Activated CD4-positive, alpha-beta memory T cell treated with anti-CD3 and anti-CD28 coated beads, Interleukin-2, amount 10 ng/mL, durations not matched to agents 7 days and 5 days (primary cell): ENCODE measurements around the gene TEX2. TPM values are rescaled to one million over a fixed set of nuclear protein-coding genes. Genes with fewer than 3 reads are reported as not detected.
"Not testable (repeated sequence)": the region's sequence is repeated elsewhere in the genome, so short reads cannot be mapped to it uniquely, and the experiment has no call there.

Source experiments
- CTCF ChIA-PET: fragments of 350-600 bp; sonication (Branson Sonifier 250); formaldehyde crosslinking; loops from one replicate; lab custom pipeline; 2021; ENCODE audit warnings: antibody characterized with exemption, inconsistent platforms; lab: Charles Lee
- POLR2A ChIA-PET: fragments of 350-600 bp; sonication (Branson Sonifier 250); formaldehyde crosslinking; loops from one replicate; lab custom pipeline; 2021; ENCODE audit warnings: antibody characterized with exemption; lab: Charles Lee
- DNase-seq: peaks from one replicate; pipeline ENCODE4 v3.0.0-alpha.2; 2020
- H3K27ac Mint-ChIP-seq: one replicate; pipeline ENCODE4 v1.8.0; 2021; ENCODE audit warnings: mild to moderate bottlenecking, mixed read lengths
- H3K27me3 Mint-ChIP-seq: one replicate; pipeline ENCODE4 v1.8.0; 2021; ENCODE audit warnings: mixed read lengths
- H3K36me3 Mint-ChIP-seq: one replicate; pipeline ENCODE4 v1.8.0; 2021; ENCODE audit warnings: low read depth, mixed read lengths
- H3K4me1 Mint-ChIP-seq: one replicate; pipeline ENCODE4 v1.8.0; 2021; ENCODE audit warnings: mixed read lengths
- H3K4me3 Mint-ChIP-seq: one replicate; pipeline ENCODE4 v1.8.0; 2021; ENCODE audit warnings: mild to moderate bottlenecking, mixed read lengths
- H3K9me3 Mint-ChIP-seq: one replicate; pipeline ENCODE4 v1.8.0; 2021; ENCODE audit warnings: mixed read lengths
- total RNA-seq, 2 experiments: library from RNA; stranded (reverse); gene quantifications; one replicate each; pipeline ENCODE4 v1.2.3, GENCODE V29; 2021

Gene TEX2
- total RNA-seq, 2 experiments from 2014 or later, result 10.5 to 12.4 TPM

DNA sequence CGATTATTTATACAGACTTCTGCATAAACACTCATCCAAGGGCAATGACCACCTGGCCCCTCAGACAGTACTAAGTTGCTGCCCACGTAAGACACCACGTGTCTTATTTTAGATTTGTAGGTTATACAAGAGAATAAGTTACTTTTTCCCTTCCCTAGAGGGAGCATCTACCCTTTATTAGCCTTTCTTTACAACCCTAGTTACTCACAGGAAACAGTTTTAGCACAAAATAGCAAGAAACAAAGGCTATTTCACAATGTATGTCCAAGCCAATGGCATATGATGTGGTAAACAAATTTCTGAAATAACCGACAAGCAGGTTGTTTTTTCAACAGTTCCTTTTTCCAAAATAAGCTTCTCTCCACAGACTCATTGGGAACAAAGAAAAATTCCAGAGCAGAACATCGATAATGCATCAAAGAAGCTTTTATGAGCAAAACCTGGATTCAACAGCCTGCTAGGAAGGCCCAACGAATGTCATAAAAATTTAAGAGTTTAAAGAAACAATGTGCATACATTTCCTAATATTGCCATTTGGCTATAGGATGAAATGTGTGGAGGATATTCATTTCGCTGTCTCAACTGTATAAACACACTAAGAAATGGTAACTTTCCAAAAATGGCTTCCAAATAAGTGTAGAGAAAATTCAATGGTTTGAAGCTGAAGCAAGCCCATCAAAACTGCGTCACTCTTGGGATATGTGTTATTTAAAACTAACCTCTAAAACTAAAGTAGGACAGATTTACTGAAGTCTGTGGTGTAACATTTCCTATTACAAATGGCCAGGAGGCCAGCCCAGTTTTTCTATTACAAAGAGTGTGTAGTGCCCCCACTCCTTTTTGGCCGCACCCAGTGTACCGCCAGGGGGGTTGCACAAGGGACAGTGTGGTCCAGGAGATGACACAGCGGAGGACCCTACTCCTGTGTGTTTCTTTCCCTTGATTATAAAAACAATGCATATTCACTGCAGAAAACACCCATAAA is 82.7 kb downstream of the TEX2 start:
- H3K36me3 Mint-ChIP-seq, result peaks cover 14% of the 10 kb centered on the region
- peaks cover 2% of the 10 kb centered on the region for H3K9me3 Mint-ChIP-seq
- H3K4me1 Mint-ChIP-seq, result peaks cover 18% of the 10 kb centered on the region
- no peak for DNase-seq
- ChIA-PET POLR2A (no interaction called here), CTCF (no interaction called here)
- no peak overlapping the region for H3K27ac Mint-ChIP-seq
- H3K4me3 Mint-ChIP-seq, result no peak overlapping the region
- no peaks in the 10 kb centered on the region for H3K27me3 Mint-ChIP-seq

DNA sequence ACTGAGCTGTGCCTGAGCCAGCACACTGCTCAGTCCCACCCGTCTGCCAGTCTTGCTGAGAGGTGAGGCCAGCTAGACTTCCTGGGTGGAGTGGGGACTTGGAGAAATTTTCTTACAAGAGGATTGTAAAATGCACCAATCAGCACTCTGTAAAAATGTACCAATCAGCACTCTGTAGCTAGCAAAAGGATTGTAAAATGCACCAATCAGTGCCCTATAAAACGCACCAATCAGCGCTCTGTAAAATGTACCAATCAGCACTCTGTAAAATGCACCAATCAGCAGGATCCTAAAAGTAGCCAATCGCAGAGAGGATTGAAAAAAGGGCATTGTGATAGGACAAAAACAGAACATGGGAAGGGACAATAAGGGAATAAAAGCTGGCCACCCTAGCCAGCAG is 84.0 kb downstream of the TEX2 start:
- CTCF ChIA-PET, result interaction anchor here (1.1 kb wide), 1 partner anchor 11 kb away, joined by 3 read pairs; no protein-coding TSS in a partner anchor
- not testable (repeated sequence) for DNase-seq, H3K4me3 Mint-ChIP-seq, H3K27me3 Mint-ChIP-seq, H3K9me3 Mint-ChIP-seq, H3K4me1 Mint-ChIP-seq, H3K27ac Mint-ChIP-seq
- peaks cover 14% of the 10 kb centered on the region for H3K36me3 Mint-ChIP-seq
- POLR2A ChIA-PET, result interaction anchor here (4.9 kb wide), 1 partner anchor 33 kb away, joined by 16 read pairs; no protein-coding TSS in a partner anchor

DNA sequence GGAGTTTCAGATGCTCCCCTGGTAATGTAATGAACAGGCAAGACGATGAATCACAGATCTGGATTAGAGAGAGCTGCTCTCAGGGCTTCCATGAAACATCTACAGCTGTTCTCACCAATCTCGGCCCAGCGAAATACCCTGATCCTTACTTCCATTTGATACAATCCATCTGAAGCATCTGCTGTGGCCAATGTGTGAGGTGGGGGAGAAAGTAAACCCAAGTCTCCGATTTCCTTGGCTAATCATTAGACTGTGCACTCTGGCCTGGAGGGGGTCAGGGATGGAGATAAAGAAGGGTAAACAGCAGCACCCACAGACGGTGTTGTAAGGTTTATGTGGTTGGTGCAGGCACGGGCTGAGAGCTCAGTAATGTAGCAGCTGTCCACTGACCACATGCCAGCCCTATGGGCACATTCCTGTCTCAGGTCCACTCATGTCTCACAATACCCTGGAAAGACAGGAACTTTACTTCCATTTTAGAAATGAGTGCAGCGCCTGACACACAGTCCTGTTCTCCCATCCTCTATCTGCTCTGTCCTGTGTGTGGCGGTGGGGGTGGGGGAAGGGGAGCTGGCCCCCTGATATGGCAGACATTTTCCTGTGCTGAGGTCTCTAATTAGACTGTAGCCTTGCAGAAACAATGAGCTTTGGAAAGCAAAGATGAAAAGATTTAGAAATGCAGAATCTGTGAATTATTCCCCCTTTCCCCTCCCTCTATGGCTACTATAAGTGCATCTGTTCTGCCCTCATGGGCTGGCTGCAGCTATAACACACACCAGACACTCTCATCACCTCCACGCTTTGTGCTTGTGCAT is 84.8 kb downstream of the TEX2 start:
- ChIA-PET CTCF (interaction anchor here (0.8 to 1.1 kb wide), 2 partner anchors 10 to 314 kb away, joined by 3 read pairs; no protein-coding TSS in a partner anchor), POLR2A (interaction anchor here (4.9 kb wide), 1 partner anchor 32 kb away, joined by 16 read pairs; no protein-coding TSS in a partner anchor)
- H3K4me1 Mint-ChIP-seq, result no peaks in the 10 kb centered on the region
- no peak for DNase-seq
- H3K4me3 Mint-ChIP-seq, result no peak overlapping the region
- peaks cover 11% of the 10 kb centered on the region for H3K36me3 Mint-ChIP-seq
- no peaks in the 10 kb centered on the region for H3K27me3 Mint-ChIP-seq
- H3K27ac Mint-ChIP-seq, result no peak overlapping the region
- peaks cover 2% of the 10 kb centered on the region for H3K9me3 Mint-ChIP-seq

DNA sequence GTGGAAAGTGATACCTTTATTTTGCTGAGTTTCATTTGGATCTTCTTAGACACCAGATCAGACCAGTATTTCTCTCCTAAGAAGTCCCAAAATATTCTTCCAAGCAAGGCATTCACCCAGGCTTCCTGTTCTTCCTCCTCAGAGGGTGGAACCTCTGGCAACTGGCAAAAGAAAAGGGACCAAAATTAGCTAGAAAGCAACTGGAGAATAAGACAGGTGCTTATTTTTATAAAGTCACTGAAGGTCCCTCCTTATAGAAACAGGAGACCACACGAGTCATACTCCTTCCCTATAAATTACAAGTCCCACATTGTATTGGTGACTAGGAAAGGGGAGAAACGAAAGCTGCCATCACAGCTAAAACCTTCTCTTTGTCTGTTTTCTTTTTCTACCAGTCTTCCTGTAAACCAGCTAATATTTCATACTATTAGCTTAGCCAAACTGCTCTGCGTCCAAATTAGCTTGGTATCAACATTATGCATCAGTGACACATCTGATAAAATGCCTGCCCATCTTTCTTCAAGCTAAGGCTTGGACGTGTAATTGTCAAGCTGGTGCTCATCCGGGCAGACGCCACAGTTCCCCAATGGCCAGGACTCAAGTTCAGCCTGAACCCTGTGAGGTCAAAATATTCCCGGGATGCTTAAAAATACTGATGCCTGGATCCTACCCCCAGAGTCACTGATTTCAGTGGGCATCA is 85.6 kb downstream of the TEX2 start:
- peaks cover 2% of the 10 kb centered on the region for H3K9me3 Mint-ChIP-seq
- H3K4me1 Mint-ChIP-seq, result no peaks in the 10 kb centered on the region
- no peak overlapping the region for H3K4me3 Mint-ChIP-seq
- H3K27me3 Mint-ChIP-seq, result no peaks in the 10 kb centered on the region
- ChIA-PET POLR2A (interaction anchor here (4.9 kb wide), 1 partner anchor 32 kb away, joined by 16 read pairs; no protein-coding TSS in a partner anchor), CTCF (interaction anchor here (0.8 to 1.1 kb wide), 2 partner anchors 103 to 315 kb away, joined by 3 read pairs; no protein-coding TSS in a partner anchor)
- peaks cover 10% of the 10 kb centered on the region for H3K36me3 Mint-ChIP-seq
- no peak for DNase-seq
- H3K27ac Mint-ChIP-seq, result no peak overlapping the region

- no peaks in the 10 kb centered on the region for H3K27me3 Mint-ChIP-seq
- H3K4me3 Mint-ChIP-seq, result no peak overlapping the region
- ChIA-PET POLR2A (interaction anchor here (4.9 kb wide), 1 partner anchor 31 kb away, joined by 16 read pairs; no protein-coding TSS in a partner anchor), CTCF (interaction anchor here (1.1 kb wide), 1 partner anchor 104 kb away, joined by 3 read pairs; no protein-coding TSS in a partner anchor)
- DNase-seq, result no peak
- H3K27ac Mint-ChIP-seq, result no peak overlapping the region
- H3K4me1 Mint-ChIP-seq, result no peaks in the 10 kb centered on the region
- peaks cover 2% of the 10 kb centered on the region for H3K9me3 Mint-ChIP-seq
- H3K36me3 Mint-ChIP-seq, result peaks cover 10% of the 10 kb centered on the region
Observed at GRCh38 chr17:64176556-64176955, 86.5 kb downstream of the TEX2 start.

DNA sequence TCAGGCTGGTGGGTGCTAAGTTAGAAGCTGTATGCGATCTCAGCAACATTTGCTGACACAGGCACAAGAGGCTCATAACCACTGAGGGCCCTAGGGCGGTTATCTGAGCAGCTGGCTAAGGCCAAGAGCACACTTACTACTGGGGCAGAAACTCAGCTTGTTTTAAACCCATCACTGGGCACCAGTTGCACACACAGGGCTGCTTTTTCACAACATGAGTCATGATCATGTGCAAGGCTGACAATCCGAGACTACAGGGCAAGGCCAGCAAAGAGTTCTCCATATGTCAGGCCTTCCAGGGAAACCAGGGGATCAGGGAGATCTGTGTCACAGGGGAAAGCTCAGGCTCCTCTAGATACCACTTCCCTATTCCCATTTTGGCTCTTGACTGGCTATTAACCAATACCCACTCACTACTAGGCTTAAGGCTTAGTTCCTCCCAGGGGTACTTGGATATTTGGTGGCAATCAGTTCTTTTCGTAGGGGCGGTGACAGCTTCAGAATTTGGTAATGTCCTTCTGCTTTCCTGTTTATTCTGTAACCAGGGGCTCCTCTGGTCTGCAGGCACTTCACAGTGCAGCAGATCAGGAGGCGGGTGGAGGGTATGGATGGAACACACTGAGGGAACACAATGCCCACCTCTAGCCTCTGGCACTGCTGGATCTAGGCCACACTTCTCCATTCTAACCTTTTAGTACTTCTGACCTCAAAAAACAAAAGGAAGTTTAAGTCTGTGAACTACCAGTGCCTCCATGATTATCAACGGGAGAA is 88.2 kb downstream of the TEX2 start:
- H3K36me3 Mint-ChIP-seq, result peaks cover 18% of the 10 kb centered on the region
- ChIA-PET CTCF (no interaction called here), POLR2A (interaction anchor here (1.1 to 4.9 kb wide), 2 partner anchors 28 to 29 kb away, joined by 3 to 16 read pairs; no protein-coding TSS in a partner anchor)
- no peak for DNase-seq
- H3K4me3 Mint-ChIP-seq, result no peak overlapping the region
- H3K27me3 Mint-ChIP-seq, result no peaks in the 10 kb centered on the region
- H3K9me3 Mint-ChIP-seq, result peaks cover 2% of the 10 kb centered on the region
- H3K4me1 Mint-ChIP-seq, result no peaks in the 10 kb centered on the region
- no peak overlapping the region for H3K27ac Mint-ChIP-seq

DNA sequence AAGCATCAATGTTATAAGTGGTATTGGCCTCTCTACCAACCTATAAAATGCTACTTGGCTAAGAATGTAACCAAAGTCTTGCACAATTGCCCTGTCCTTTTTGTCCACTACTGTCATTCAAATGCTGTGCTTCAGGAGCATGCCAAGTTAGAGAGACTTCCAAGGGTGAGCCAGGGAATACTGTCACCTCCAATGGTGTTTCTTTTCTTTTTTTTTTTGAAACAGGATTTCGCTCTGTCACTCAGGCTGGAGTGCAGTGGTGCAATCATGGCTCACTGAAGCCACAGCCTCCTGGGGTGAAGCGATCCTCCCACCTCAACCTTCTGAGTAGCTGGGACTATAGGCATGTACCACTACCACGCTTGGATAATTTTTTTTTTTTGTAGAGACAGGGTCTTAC is 89.4 kb downstream of the TEX2 start:
- CTCF ChIA-PET, result no interaction called here
- H3K27ac Mint-ChIP-seq, result no peak overlapping the region
- no peaks in the 10 kb centered on the region for H3K9me3 Mint-ChIP-seq
- H3K4me3 Mint-ChIP-seq, result no peak overlapping the region
- DNase-seq, result no peak
- peaks cover 12% of the 10 kb centered on the region for H3K36me3 Mint-ChIP-seq
- POLR2A ChIA-PET, result no interaction called here
- no peaks in the 10 kb centered on the region for H3K27me3 Mint-ChIP-seq
- H3K4me1 Mint-ChIP-seq, result no peaks in the 10 kb centered on the region

GRCh38 chr17:64172510-64172909 is 90.5 kb downstream of the TEX2 start:
- peaks cover 12% of the 10 kb centered on the region for H3K36me3 Mint-ChIP-seq
- H3K27me3 Mint-ChIP-seq, result no peaks in the 10 kb centered on the region
- no peaks in the 10 kb centered on the region for H3K4me1 Mint-ChIP-seq
- H3K4me3 Mint-ChIP-seq, result no peak overlapping the region
- H3K9me3 Mint-ChIP-seq, result no peaks in the 10 kb centered on the region
- ChIA-PET CTCF (interaction anchor here (0.7 kb wide), 1 partner anchor 447 kb away, joined by 3 read pairs; no protein-coding TSS in a partner anchor), POLR2A (no interaction called here)
- no peak overlapping the region for H3K27ac Mint-ChIP-seq
- DNase-seq, result no peak

- peaks cover 15% of the 10 kb centered on the region for H3K36me3 Mint-ChIP-seq
- no peaks in the 10 kb centered on the region for H3K9me3 Mint-ChIP-seq
- no peak overlapping the region for H3K27ac Mint-ChIP-seq
- no peak for DNase-seq
- ChIA-PET POLR2A (no interaction called here), CTCF (no interaction called here)
- no peak overlapping the region for H3K4me3 Mint-ChIP-seq
- no peaks in the 10 kb centered on the region for H3K27me3 Mint-ChIP-seq
- H3K4me1 Mint-ChIP-seq, result no peaks in the 10 kb centered on the region
Observed at GRCh38 chr17:64171041-64171440, 92.0 kb downstream of the TEX2 start.

GRCh38 chr17:64170286-64170685 is 92.8 kb downstream of the TEX2 start:
- no peak overlapping the region for H3K27ac Mint-ChIP-seq
- ChIA-PET POLR2A (no interaction called here), CTCF (interaction anchor here (1.1 kb wide), 1 partner anchor 280 kb away, joined by 3 read pairs; no protein-coding TSS in a partner anchor)
- no peak overlapping the region for H3K4me3 Mint-ChIP-seq
- no peaks in the 10 kb centered on the region for H3K27me3 Mint-ChIP-seq
- no peaks in the 10 kb centered on the region for H3K4me1 Mint-ChIP-seq
- H3K9me3 Mint-ChIP-seq, result no peaks in the 10 kb centered on the region
- peaks cover 15% of the 10 kb centered on the region for H3K36me3 Mint-ChIP-seq
- no peak for DNase-seq

- H3K9me3 Mint-ChIP-seq, H3K27ac Mint-ChIP-seq, H3K27me3 Mint-ChIP-seq, H3K4me1 Mint-ChIP-seq, H3K4me3 Mint-ChIP-seq, DNase-seq: not testable (repeated sequence)
- H3K36me3 Mint-ChIP-seq, result peaks cover 15% of the 10 kb centered on the region
- ChIA-PET POLR2A (interaction anchor here (2.5 kb wide), 1 partner anchor 21 kb away, joined by 11 read pairs; no protein-coding TSS in a partner anchor), CTCF (interaction anchor here (0.7 to 1.5 kb wide), 3 partner anchors 11 to 124 kb away, joined by 3 to 4 read pairs (median 3); no protein-coding TSS in a partner anchor)
Observed at GRCh38 chr17:64167666-64168065, 95.4 kb downstream of the TEX2 start.
